K562 (cell line): ENCODE data around the gene RGR. TPM values are rescaled to one million over a fixed set of nuclear protein-coding genes. Genes with fewer than 3 reads are reported as not detected.

ENCODE experiments used
- ARID3A ChIP-seq: IDR thresholded peaks from 2 replicates; pipeline ENCODE4 v1.6.1; 2012; ENCODE audit warnings: low read depth, low read length, improper control_type of control experiment, borderline replicate concordance
- BRD4 ChIP-seq: fragments of 200-600 bp; sonication (generic); IDR thresholded peaks from 2 replicates; pipeline ENCODE4 v1.6.1; 2017; ENCODE audit warnings: inconsistent platforms
- CBX3 ChIP-seq, 2 experiments: IDR thresholded peaks; 1 replicate in 1 of 2; 2 replicates in 1 of 2; pipeline ENCODE4 v1.6.1; 2012; ENCODE audit warnings: inconsistent platforms in 2 of 2, low read length in 2 of 2, borderline replicate concordance in 1 of 2, control low read depth in 1 of 2
- CEBPG ChIP-seq, 3 experiments: fragments of 200-800 bp in 1 of 3; sonication (Bioruptor generic) in 1 of 3; sonication (generic) in 1 of 3; formaldehyde crosslinking in 1 of 3; IDR thresholded peaks in 2 of 3; conservative IDR thresholded peaks in 1 of 3; 2 replicates each; pipeline versions ENCODE4 v1.6.1 to v1.8.0; 2016 to 2022; ENCODE audit warnings: missing compliant biosample characterization in 2 of 3, missing genetic modification characterization in 2 of 3, mild to moderate bottlenecking in 1 of 3, missing genetic modification reagents in 1 of 3
- GABPB1 ChIP-seq: sonication (generic); formaldehyde crosslinking; IDR thresholded peaks from 2 replicates; pipeline ENCODE4 v1.8.0; 2022; ENCODE audit warnings: mild to moderate bottlenecking, missing genetic modification reagents
- KLF16 ChIP-seq: IDR thresholded peaks from 2 replicates; pipeline ENCODE4 v1.6.1; 2016; ENCODE audit warnings: antibody characterized with exemption
- L3MBTL2 ChIP-seq: fragments of 450-650 bp; IDR thresholded peaks from 2 replicates; pipeline ENCODE4 v1.6.1; 2016; ENCODE audit warnings: mild to moderate bottlenecking, moderate library complexity
- MBD1 ChIP-seq: fragments of 250-450 bp; sonication (Bioruptor Pico); IDR thresholded peaks from 2 replicates; pipeline ENCODE4 v1.8.0; 2022; ENCODE audit warnings: inconsistent platforms
- NEUROD1 ChIP-seq: fragments of 150-350 bp; IDR thresholded peaks from 2 replicates; pipeline ENCODE4 v1.6.1; 2014; ENCODE audit warnings: borderline replicate concordance, low read length, low read depth; ENCODE audit not compliant: partially characterized antibody
- NFRKB ChIP-seq: fragments of 450-650 bp; IDR thresholded peaks from 2 replicates; pipeline ENCODE4 v1.6.1; 2016; ENCODE audit warnings: low read depth
- RB1 ChIP-seq: fragments of 450-650 bp; IDR thresholded peaks from 2 replicates; pipeline ENCODE4 v1.6.1; 2017; ENCODE audit warnings: low read depth, mild to moderate bottlenecking
- SP1 ChIP-seq: sonication (generic); formaldehyde crosslinking; IDR thresholded peaks from 2 replicates; pipeline ENCODE4 v1.8.1; 2022; ENCODE audit warnings: mild to moderate bottlenecking, missing genetic modification reagents
- TEAD4 ChIP-seq, 2 experiments: sonication (generic) in 1 of 2; formaldehyde crosslinking in 1 of 2; IDR thresholded peaks; 2 replicates each; pipeline versions ENCODE4 v1.6.1 to v1.8.0; 2012 to 2022; ENCODE audit warnings: borderline replicate concordance in 1 of 2, inconsistent platforms in 1 of 2, low read length in 1 of 2, mild to moderate bottlenecking in 1 of 2, missing genetic modification reagents in 1 of 2
- TOE1 ChIP-seq, 2 experiments: fragments of 450-650 bp in 1 of 2; sonication (generic) in 1 of 2; formaldehyde crosslinking in 1 of 2; IDR thresholded peaks; 2 replicates each; pipeline versions ENCODE4 v1.7.1 to v1.8.0; 2016 to 2022; ENCODE audit warnings: borderline replicate concordance in 2 of 2, mild to moderate bottlenecking in 2 of 2, antibody characterized with exemption in 1 of 2, inconsistent platforms in 1 of 2, low read depth in 1 of 2, missing genetic modification reagents in 1 of 2, moderate library complexity in 1 of 2
- ZKSCAN3 ChIP-seq: fragments of 250-450 bp; sonication (Bioruptor Pico); IDR thresholded peaks from 2 replicates; pipeline ENCODE4 v1.4.0; 2020
- ZNF212 ChIP-seq: fragments of 450-650 bp; formaldehyde crosslinking; IDR thresholded peaks from 2 replicates; pipeline ENCODE4 v1.4.0; 2020; ENCODE audit warnings: mild to moderate bottlenecking
- ZNF282 ChIP-seq: sonication (generic); formaldehyde crosslinking; IDR thresholded peaks from 2 replicates; pipeline ENCODE4 v1.8.1; 2023; ENCODE audit warnings: missing genetic modification reagents
- polyA plus RNA-seq, 8 experiments: library from polyadenylated mRNA; depleted of rRNA in 4 of 8; stranded (reverse) in 5 of 8; unstranded in 3 of 8; fragments of >200 nt; fragmentation: Nextera tagmentation in 2 of 8; fragmentation: Illumina TruSeq in 1 of 8; extraction: Ambion mirVana in 2 of 8; extraction: Trizol in 1 of 8; gene quantifications; 2 replicates each; pipeline versions ENCODE4 v1.2.1 to v1.2.3, GENCODE V29; 2011 to 2014; ENCODE audit warnings: inconsistent platforms in 1 of 8, missing spikeins in 1 of 8
- total RNA-seq, 7 experiments: library from RNA; depleted of rRNA in 6 of 7; stranded (reverse); fragments of >200 nt in 6 of 7; fragmentation: Illumina TruSeq in 2 of 7; extraction: Trizol in 2 of 7; gene quantifications; 2 replicates each; pipeline versions ENCODE4 v1.2.1 to v1.2.3, GENCODE V29; 2011 to 2021; ENCODE audit warnings: low replicate concordance in 1 of 7
- TF ChIP-seq, protein P1 (sequence below), 2 experiments: fragments of 450-650 bp in 1 of 2; IDR thresholded peaks; 2 replicates each; pipeline ENCODE4 v1.6.1; 2011 to 2017; ENCODE audit warnings: low read depth in 2 of 2, antibody characterized with exemption in 1 of 2, borderline replicate concordance in 1 of 2, low read length in 1 of 2, mild to moderate bottlenecking in 1 of 2, mixed read lengths in 1 of 2; ENCODE audit not compliant: control insufficient read depth in 1 of 2

RGR gene
- total and polyA plus RNA-seq, 9 of the 15 experiments (the other 6 are each of a cell fraction or from before 2014, with no cell fraction given), result not detected

DNA sequence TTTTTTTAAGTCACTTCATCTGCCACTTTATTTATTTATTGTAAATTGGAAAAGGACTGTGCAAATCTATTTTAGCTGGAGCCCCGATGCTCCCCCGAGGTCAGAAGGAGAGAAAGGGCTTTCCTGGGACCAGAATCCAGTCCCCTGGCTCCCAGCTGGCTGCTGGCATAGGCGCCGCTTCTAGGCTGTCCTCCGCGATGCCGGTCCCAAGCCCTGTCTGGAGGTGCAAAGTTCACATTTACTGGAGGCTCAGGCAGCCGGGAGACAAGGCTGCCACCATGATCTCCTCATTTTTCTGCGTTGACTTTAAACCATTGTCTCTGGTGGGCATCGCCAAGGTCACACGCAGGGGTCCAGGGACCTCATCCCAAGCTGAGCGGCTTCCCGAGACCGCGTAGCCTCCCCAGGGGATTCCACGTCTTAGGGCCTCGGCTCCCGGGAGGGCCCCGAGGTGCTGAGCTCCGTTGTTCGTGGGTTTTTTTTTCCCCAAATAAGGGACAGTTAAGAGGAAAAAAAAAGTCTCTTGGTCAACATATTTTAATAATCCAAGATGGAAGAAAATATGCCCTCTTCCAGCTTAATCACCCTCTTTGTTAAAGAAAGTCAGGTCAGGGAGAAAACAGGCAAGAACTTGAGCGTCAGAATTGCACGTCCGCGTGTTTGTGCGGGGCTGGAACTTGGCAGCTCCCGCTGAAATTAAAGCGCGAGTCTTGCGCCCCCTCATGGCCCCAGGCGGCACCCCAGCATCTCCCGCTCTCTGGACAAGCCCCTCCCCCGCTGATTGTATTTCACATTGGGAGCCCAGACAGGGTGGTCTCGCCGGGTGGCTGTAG is 11.9 kb downstream of the RGR start (continued):
- TF ChIP-seq NFRKB, result no peak
- peak; percentile 44; the same call in 1 of the 2 replicates for TF ChIP-seq SP1 (CRISPR knock-in tag)
- TF ChIP-seq TEAD4 (IDR thresholded peaks at IDR 0.05; ENCODE audit: low read length), result no peak; the same call in 1 of the 2 replicates
- peak; percentile 79; the same call in 1 of the 2 replicates for TF ChIP-seq TEAD4 (CRISPR knock-in tag; IDR thresholded peaks at IDR 0.05; ENCODE audit: borderline replicate concordance)
- TF ChIP-seq BRD4, result no peak
- TF ChIP-seq MBD1 (CRISPR knock-in tag), result no peak
- peak; percentile 77 for TF ChIP-seq KLF16
- no peak; the same call in 1 of the 2 replicates for TF ChIP-seq CEBPG (CRISPR knock-in tag; IDR thresholded peaks at IDR 0.05)
- no peak for TF ChIP-seq CEBPG (tag; conservative IDR thresholded peaks at IDR 0.05 in 1 of 2, IDR thresholded peaks at IDR 0.05 in 1 of 2)
- TF ChIP-seq ZNF212, result no peak
- 0 out of 2 replicates have a peak, but pooled peaks have one; percentile 55 for TF ChIP-seq TOE1 (IDR thresholded peaks at IDR 0.05; ENCODE audit: borderline replicate concordance)
- no peak for TF ChIP-seq TOE1 (CRISPR knock-in tag; IDR thresholded peaks at IDR 0.05; ENCODE audit: borderline replicate concordance, low read depth)
- no peak for TF ChIP-seq ZKSCAN3
- peak; percentile 95 for TF ChIP-seq RB1
- TF ChIP-seq L3MBTL2, result peak; percentile 100
- TF ChIP-seq GABPB1 (CRISPR knock-in tag), result peak; percentile 64; the same call in 1 of the 2 replicates
- TF ChIP-seq, protein P1, sequence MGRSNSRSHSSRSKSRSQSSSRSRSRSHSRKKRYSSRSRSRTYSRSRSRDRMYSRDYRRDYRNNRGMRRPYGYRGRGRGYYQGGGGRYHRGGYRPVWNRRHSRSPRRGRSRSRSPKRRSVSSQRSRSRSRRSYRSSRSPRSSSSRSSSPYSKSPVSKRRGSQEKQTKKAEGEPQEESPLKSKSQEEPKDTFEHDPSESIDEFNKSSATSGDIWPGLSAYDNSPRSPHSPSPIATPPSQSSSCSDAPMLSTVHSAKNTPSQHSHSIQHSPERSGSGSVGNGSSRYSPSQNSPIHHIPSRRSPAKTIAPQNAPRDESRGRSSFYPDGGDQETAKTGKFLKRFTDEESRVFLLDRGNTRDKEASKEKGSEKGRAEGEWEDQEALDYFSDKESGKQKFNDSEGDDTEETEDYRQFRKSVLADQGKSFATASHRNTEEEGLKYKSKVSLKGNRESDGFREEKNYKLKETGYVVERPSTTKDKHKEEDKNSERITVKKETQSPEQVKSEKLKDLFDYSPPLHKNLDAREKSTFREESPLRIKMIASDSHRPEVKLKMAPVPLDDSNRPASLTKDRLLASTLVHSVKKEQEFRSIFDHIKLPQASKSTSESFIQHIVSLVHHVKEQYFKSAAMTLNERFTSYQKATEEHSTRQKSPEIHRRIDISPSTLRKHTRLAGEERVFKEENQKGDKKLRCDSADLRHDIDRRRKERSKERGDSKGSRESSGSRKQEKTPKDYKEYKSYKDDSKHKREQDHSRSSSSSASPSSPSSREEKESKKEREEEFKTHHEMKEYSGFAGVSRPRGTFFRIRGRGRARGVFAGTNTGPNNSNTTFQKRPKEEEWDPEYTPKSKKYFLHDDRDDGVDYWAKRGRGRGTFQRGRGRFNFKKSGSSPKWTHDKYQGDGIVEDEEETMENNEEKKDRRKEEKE (IDR thresholded peaks at IDR 0.05; ENCODE audit: borderline replicate concordance in 1 of 2, control insufficient read depth in 1 of 2, low read depth in 2 of 2, low read length in 1 of 2), result no peak
- TF ChIP-seq ARID3A, result no peak
- peak; percentile 53; the same call in 1 of the 2 replicates for TF ChIP-seq ZNF282 (CRISPR knock-in tag)
- TF ChIP-seq NEUROD1, result peak; percentile 19
- peak in 1 of 2 experiments; percentile 95; a peak in 2 of 3 replicates for TF ChIP-seq CBX3 (IDR thresholded peaks at IDR 0.05; ENCODE audit: borderline replicate concordance in 1 of 2, low read length in 2 of 2)
